ENCODE data around the gene RNF123.

RNF123 gene

DNA sequence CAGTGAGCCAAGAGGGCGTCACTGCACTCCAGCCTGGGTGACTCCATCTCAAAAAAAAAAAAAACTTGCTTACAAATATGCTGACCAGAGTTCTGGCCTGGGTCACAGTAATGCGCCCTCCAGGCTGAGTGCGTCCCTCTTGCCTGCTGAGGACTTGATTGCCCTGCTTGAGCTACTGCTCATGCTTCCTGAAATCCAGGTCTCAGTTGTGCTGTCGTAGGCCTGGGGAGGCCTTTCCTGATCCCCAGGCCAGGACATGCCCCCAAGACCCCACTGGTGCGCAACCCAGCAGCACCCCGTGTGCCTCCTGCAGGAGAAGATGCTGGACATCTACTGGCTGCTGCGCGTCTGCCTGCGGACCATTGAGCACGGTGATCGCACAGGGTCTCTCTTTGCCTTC, 22.8 kb downstream of the RNF123 start:
- TF ChIP-seq, protein P1, sequence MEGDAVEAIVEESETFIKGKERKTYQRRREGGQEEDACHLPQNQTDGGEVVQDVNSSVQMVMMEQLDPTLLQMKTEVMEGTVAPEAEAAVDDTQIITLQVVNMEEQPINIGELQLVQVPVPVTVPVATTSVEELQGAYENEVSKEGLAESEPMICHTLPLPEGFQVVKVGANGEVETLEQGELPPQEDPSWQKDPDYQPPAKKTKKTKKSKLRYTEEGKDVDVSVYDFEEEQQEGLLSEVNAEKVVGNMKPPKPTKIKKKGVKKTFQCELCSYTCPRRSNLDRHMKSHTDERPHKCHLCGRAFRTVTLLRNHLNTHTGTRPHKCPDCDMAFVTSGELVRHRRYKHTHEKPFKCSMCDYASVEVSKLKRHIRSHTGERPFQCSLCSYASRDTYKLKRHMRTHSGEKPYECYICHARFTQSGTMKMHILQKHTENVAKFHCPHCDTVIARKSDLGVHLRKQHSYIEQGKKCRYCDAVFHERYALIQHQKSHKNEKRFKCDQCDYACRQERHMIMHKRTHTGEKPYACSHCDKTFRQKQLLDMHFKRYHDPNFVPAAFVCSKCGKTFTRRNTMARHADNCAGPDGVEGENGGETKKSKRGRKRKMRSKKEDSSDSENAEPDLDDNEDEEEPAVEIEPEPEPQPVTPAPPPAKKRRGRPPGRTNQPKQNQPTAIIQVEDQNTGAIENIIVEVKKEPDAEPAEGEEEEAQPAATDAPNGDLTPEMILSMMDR (conservative IDR thresholded peaks at IDR 0.05; ENCODE audit: low read length): no peak
- no peak overlapping the region for H3K4me3 ChIP-seq (ENCODE audit: low read length)
- DNase-seq (ENCODE audit: low read depth): no peak

DNA sequence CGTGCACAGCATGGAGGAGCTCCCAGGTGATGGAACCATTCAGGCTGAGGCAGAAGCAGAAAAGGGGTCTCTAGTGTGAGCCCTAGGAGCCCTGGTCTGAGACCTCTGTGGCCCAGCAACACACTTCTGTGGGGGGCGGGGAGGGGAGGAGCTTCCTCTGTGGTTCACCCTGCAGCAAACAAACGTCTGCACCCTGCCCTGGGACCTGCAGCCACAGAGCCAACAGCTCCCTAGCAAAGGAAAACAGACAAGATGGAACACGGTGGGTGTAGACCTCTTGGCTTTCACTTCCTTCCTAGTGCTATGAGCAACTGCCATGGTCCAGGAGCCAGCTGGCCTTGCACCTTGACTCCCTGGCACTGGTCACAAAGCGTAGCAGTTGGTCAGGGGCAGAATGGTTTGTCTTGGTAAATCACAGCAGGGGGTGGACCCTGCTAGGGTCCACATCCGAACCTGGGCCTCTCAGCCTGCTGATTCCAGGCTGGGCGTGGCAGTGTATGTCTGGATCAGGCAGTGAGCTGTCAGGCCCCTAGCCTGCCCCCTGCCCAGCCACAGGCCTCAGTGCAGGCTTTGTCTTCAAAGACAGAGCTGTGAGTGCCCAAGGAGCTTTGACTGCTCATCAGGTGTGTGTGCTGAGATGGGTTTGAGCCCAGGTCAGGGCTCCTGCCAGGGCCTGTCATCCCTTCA, 23.4 kb downstream of the RNF123 start:
- no peak overlapping the region for H3K4me3 ChIP-seq (ENCODE audit: low read length)
- DNase-seq (ENCODE audit: low read depth): no peak
- TF ChIP-seq, protein P1 (conservative IDR thresholded peaks at IDR 0.05; ENCODE audit: low read length): no peak

DNA sequence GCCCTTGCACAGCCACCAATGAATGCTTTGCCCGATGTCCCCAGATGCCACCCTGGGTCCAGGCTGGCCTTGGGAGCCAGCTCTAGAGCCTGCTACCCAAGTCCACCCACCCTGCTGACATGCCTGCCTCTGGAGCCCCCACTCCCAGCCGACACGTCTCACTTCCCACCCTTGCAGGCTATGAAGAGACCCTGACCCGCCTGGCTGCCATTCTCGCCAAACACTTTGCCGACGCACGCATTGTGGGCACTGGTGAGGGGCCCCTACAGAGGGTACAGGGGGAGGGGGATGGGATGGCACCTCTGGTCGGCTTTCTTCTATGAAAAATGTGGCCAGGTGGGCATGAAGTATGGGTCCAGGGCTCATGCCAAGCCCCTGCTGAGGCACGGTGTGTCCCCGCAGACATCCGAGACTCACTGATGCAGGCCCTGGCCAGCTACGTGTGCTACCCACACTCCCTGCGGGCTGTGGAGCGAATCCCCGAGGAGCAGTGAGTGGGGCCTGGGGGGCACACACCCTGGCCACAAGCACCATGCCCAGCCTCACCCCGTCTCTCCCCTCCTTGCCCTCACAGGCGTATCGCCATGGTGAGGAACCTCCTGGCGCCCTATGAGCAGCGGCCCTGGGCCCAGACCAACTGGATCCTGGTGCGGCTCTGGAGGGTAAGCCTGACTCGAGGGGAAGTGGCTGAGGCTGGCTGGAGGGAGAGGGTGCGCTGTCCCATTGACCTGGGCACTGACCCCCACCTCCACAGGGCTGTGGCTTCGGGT, 24.2 kb downstream of the RNF123 start:
- no peak overlapping the region for H3K4me3 ChIP-seq (ENCODE audit: low read length)
- DNase-seq (ENCODE audit: low read depth): no peak
- TF ChIP-seq, protein P1 (conservative IDR thresholded peaks at IDR 0.05; ENCODE audit: low read length): no peak

DNA sequence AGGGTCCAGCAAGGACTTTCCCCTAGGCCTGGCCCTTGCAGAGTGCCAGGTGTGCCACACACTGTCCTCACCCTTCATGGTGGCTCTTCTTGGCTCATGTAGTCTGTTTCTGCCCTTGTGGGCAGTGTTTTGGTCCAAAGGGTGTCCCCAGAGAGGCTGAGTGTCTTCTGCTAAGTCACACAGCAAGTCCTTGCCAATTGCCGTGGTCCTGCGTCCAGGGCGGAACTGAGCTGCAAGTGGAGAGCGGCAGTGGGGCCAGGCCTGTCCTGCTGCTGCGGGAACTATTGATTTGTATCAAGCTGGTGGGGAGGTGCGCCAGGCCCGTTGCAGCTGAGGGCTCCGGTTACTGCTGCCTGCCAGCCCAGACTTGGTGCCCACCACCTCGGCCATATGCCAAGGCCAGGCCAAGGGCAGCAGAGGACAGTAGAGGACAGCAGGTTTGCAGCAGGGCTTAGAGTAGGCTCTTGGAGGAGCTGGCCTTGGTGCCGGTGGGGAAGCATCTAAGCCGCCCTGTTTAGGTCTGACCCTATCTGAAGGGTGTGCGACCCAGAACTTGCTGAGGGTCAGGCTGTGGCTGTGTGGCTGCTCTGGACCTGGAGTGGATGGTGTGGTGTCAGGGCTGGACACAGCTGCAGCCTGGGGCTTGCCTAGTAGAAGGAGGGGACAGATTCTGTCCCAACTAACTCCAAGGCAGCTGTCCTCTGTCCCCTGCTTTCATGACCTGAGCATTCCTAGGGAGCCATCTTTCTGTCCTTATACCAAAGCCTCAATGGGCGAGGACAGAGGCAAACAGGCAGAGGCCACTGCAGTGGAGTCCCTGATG, 25.6 kb downstream of the RNF123 start:
- H3K4me3 ChIP-seq (ENCODE audit: low read length): no peak overlapping the region
- DNase-seq (ENCODE audit: low read depth): no peak
- TF ChIP-seq, protein P1 (conservative IDR thresholded peaks at IDR 0.05; ENCODE audit: low read length): no peak

DNA sequence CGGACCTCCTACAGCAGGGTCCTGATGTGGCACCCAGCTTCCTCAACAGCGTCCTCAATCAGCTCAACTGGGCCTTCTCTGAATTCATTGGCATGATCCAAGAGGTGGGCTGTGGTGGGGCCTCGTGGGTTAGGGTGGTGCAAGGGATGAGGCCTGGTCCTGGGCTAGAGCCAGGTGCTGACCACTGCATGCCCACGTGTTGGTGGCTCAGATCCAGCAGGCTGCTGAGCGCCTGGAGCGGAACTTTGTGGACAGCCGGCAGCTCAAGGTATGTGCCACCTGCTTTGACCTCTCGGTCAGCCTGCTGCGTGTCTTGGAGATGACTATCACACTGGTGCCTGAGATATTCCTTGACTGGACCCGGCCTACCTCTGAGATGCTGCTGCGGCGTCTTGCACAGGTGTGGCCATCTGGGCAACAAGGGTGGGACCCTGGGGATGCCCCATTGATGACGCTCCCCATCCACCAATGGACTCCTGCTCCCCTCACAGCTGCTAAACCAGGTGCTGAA, 26.3 kb downstream of the RNF123 start:
- TF ChIP-seq, protein P1 (conservative IDR thresholded peaks at IDR 0.05; ENCODE audit: low read length): no peak
- DNase-seq (ENCODE audit: low read depth): no peak
- no peak overlapping the region for H3K4me3 ChIP-seq (ENCODE audit: low read length)

DNA sequence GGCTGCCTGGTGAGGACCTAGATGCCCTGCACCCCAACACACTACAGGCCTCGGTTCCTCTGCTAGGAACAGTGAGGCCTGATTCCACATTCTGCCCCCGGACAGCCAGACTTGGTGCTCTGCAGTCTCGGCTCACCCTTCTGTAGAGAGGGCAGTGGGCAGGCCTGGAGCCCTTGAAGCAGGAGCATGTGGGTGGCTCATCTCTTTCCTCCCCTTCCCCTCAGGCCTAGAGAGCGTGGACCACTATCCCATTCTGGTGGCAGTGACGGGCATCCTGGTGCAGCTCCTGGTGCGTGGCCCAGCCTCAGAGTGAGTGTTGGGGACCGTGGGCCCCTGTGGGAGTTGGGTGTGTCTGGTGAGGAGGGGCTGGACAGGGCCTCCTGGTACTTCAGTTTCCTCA, 26.8 kb downstream of the RNF123 start:
- no peak overlapping the region for H3K4me3 ChIP-seq (ENCODE audit: low read length)
- DNase-seq (ENCODE audit: low read depth): no peak

More for the DNA sequence above, 26.8 kb downstream of the RNF123 start:
- TF ChIP-seq, protein P1 (conservative IDR thresholded peaks at IDR 0.05; ENCODE audit: low read length): no peak
